ENCODE measurements around the gene SCRN2. TPM values are rescaled to one million over a fixed set of nuclear protein-coding genes. Genes with fewer than 3 reads are reported as not detected.

Gene SCRN2
- total and polyA plus RNA-seq, 2 of the 13 experiments (the other 11 are each of a cell fraction or from before 2014, with no cell fraction given), result 21.7 to 29.5 TPM

DNA sequence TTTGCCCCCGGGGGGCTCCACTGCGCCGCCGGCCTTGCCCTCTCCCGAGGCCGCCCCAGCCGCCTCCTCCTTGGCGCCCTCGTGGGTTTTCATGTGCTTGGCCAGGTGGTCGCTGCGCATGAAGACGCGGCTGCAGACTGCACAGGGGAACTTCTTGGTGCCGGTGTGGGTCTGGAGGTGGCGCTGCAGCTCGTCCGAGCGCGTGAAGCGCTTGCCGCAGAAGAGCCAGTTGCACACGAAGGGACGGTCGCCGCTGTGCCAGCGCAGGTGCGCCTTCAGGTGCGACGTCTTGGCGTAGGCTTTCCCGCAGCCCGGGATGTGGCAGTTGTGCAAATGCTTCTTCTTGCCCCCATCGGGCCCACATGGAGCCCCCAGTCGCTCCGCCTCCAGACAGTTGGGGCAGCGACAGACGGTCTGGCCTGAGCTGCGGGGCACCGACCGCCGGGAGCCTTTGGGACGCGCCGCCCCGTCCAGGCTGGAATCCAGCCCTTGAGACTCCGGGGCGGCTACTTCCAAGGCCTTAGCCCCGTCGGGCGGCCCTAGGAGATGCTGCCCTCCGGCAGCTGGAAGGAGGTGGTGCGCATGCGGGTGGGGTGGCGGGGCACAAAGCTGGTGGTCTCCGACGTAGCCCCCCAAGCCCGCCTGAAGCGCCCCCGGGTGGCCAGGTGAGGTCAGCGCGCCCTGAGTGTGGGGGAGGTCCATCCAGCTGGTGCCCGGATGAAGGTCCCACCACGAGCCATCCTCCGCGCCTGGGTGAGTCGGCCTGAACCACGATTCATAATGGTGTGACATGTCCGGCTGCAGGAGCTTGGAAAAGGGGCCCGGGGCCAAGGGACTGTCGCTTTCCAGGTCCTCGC, 6.5 kb upstream of the SCRN2 start:
- Histone ChIP-seq H3K27me3 (ENCODE audit: control insufficient read depth in 1 of 2, insufficient read depth in 2 of 2, low read length in 2 of 2) (peaks cover 12 to 39% of the 10 kb centered on the region in 2 experiments), H3K36me3 (replicated peaks in 1 of 2; ENCODE audit: control insufficient read depth in 1 of 2, insufficient read depth in 2 of 2, low read length in 2 of 2) (no peaks in the 10 kb centered on the region), H3K79me2 (ENCODE audit: insufficient read depth, low read length) (no peaks in the 10 kb centered on the region), H2AFZ (ENCODE audit: low read length) (no peak overlapping the region), H3K9me3 (ENCODE audit: low read length) (no peaks in the 10 kb centered on the region), H4K20me1 (ENCODE audit: insufficient read depth, low read length) (no peaks in the 10 kb centered on the region), H3K4me1 (ENCODE audit: insufficient read depth, low read length) (peaks cover 35% of the 10 kb centered on the region), H3K4me2 (ENCODE audit: low read depth, low read length) (no peak overlapping the region), H3K9ac (ENCODE audit: insufficient read depth, low read depth, low read length) (no peak overlapping the region), H3K27ac (ENCODE audit: extremely low read length, insufficient read depth, low read length) (no peak overlapping the region), H3K4me3 (replicated peaks in 1 of 3; ENCODE audit: insufficient read depth in 1 of 3, low read depth in 2 of 3, low read length in 3 of 3) (no peak overlapping the region)
- POLR2A ChIA-PET, result interaction anchor here (1.0 kb wide), 1 partner anchor 48 kb away, joined by 3 read pairs; the partner anchor contains the start of gene SP2
- BruUV-seq (replicated peaks), result no TSS peak
- DNase-seq (ENCODE audit: low spot score) (no peak), ATAC-seq (no peak), FAIRE-seq (no peak)
- 67% methylated on average over 48 of the region's 71 CpGs for WGBS (ENCODE audit: low lambda C conversion rate)
- in situ Hi-C loops (cut with HindIII; ENCODE audit: extremely low pct_ligation_motif_present, low pct_unique_long_range_greater_than_20kb) (no loop called here), intact Hi-C loops (cut with micrococcal nuclease; ENCODE audit: unreplicated experiment) (no loop called here)
- CTCF ChIA-PET (ENCODE audit: low intra/inter-chr PET ratio, low total read pairs), result no interaction called here
- TF ChIP-seq, protein P1, sequence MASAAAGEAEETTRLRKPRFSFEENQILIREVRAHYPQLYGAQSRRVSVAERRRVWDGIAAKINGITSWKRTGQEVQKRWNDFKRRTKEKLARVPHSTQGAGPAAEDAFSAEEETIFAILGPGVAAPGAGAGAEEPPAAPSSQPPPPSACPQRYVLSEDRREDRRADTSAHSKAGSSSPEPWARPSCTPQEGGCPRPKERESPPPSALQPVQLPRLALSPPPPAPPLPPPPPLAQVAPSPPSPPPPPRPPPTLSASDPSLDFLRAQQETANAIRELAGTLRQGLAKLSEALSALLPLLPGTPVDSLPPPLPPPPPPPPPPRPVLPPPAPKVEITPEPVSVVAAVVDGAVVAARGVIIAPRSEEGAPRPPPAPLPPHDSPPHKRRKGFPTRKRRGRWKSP (CRISPR knock-in tag; IDR thresholded peaks at IDR 0.05), result no peak
- TF ChIP-seq ZNF124 (CRISPR knock-in tag; IDR thresholded peaks at IDR 0.05) (no peak), BHLHE40 (IDR thresholded peaks at IDR 0.05; ENCODE audit: low read length) (no peak), ZNF775 (CRISPR knock-in tag; IDR thresholded peaks at IDR 0.05; ENCODE audit: borderline replicate concordance) (no peak), POLR2AphosphoS5 (IDR thresholded peaks at IDR 0.05; ENCODE audit: low read depth, low read length) (no peak), NR3C1 (CRISPR knock-in tag; IDR thresholded peaks at IDR 0.05) (no peak), SOX13 (IDR thresholded peaks at IDR 0.05) (no peak), SOX13 (CRISPR knock-in tag; conservative IDR thresholded peaks at IDR 0.05 in 1 of 2, IDR thresholded peaks at IDR 0.05 in 1 of 2) (no peak), ZMYM2 (CRISPR knock-in tag; IDR thresholded peaks at IDR 0.05) (no peak), ZNF337 (CRISPR knock-in tag; IDR thresholded peaks at IDR 0.05; ENCODE audit: borderline replicate concordance, low read depth) (no peak), ZBTB7A (CRISPR knock-in tag; IDR thresholded peaks at IDR 0.05) (peak; percentile 37; the same call in 1 of the 2 replicates), BCL6 (CRISPR knock-in tag; IDR thresholded peaks at IDR 0.05) (no peak), ZEB1 (IDR thresholded peaks at IDR 0.05; ENCODE audit: insufficient replicate concordance, low read depth) (peak; percentile 69)
- TF ChIP-seq, protein P2, sequence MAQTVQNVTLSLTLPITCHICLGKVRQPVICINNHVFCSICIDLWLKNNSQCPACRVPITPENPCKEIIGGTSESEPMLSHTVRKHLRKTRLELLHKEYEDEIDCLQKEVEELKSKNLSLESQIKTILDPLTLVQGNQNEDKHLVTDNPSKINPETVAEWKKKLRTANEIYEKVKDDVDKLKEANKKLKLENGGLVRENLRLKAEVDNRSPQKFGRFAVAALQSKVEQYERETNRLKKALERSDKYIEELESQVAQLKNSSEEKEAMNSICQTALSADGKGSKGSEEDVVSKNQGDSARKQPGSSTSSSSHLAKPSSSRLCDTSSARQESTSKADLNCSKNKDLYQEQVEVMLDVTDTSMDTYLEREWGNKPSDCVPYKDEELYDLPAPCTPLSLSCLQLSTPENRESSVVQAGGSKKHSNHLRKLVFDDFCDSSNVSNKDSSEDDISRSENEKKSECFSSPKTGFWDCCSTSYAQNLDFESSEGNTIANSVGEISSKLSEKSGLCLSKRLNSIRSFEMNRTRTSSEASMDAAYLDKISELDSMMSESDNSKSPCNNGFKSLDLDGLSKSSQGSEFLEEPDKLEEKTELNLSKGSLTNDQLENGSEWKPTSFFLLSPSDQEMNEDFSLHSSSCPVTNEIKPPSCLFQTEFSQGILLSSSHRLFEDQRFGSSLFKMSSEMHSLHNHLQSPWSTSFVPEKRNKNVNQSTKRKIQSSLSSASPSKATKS (CRISPR knock-in tag; IDR thresholded peaks at IDR 0.05), result no peak
- TF ChIP-seq, protein P3, sequence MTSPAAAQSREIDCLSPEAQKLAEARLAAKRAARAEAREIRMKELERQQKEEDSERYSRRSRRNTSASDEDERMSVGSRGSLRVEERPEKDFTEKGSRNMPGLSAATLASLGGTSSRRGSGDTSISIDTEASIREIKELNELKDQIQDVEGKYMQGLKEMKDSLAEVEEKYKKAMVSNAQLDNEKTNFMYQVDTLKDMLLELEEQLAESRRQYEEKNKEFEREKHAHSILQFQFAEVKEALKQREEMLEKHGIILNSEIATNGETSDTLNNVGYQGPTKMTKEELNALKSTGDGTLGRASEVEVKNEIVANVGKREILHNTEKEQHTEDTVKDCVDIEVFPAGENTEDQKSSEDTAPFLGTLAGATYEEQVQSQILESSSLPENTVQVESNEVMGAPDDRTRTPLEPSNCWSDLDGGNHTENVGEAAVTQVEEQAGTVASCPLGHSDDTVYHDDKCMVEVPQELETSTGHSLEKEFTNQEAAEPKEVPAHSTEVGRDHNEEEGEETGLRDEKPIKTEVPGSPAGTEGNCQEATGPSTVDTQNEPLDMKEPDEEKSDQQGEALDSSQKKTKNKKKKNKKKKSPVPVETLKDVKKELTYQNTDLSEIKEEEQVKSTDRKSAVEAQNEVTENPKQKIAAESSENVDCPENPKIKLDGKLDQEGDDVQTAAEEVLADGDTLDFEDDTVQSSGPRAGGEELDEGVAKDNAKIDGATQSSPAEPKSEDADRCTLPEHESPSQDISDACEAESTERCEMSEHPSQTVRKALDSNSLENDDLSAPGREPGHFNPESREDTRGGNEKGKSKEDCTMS (CRISPR knock-in tag; conservative IDR thresholded peaks at IDR 0.05), result no peak
- TF ChIP-seq, protein P4, sequence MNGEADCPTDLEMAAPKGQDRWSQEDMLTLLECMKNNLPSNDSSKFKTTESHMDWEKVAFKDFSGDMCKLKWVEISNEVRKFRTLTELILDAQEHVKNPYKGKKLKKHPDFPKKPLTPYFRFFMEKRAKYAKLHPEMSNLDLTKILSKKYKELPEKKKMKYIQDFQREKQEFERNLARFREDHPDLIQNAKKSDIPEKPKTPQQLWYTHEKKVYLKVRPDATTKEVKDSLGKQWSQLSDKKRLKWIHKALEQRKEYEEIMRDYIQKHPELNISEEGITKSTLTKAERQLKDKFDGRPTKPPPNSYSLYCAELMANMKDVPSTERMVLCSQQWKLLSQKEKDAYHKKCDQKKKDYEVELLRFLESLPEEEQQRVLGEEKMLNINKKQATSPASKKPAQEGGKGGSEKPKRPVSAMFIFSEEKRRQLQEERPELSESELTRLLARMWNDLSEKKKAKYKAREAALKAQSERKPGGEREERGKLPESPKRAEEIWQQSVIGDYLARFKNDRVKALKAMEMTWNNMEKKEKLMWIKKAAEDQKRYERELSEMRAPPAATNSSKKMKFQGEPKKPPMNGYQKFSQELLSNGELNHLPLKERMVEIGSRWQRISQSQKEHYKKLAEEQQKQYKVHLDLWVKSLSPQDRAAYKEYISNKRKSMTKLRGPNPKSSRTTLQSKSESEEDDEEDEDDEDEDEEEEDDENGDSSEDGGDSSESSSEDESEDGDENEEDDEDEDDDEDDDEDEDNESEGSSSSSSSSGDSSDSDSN (CRISPR knock-in tag; IDR thresholded peaks at IDR 0.05), result no peak

All from HepG2 (cell line).